HG03575 (cell line): ENCODE data around the gene NRP1.

Experiments
- ATAC-seq: cut with Tn5 transposase; IDR thresholded peaks from one replicate; pipeline ENCODE4 v1.9.1; 2021; ENCODE audit not compliant: unreplicated experiment, insufficient number of reproducible peaks, low FRiP score; ENCODE audit errors: extremely low read depth

Gene NRP1

DNA sequence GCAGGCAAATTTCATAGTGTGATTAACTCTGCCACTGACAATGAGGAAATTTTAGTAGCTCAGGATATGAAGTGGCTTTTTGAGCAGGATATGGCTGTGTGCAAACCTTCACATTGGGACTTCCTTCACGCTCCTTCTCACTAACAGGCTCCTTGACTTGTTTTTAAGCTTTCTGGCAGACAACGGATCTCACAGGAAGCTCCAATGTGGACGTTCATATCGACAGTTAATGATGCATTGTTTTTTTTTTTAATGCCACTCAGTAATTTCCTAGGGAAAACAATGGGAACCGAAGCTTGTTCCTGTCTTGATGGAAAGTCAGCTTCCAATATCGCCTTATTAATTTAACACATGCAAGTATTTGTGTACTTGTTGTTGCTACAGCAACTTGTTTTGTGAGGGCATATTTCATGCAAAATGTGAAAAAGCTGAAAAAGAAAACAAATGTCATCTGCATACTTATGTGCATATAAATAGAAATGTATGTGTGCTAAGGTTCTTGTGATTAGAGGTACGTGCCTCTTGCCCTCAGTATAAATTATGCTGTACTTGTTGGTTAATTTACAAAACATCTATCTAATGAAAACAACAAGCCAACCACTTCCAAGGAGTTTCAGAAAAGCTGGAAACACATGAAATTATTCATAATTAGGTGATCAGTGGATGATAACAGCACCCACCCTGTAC is 84.7 kb downstream of the NRP1 start:
- no peak for ATAC-seq

DNA sequence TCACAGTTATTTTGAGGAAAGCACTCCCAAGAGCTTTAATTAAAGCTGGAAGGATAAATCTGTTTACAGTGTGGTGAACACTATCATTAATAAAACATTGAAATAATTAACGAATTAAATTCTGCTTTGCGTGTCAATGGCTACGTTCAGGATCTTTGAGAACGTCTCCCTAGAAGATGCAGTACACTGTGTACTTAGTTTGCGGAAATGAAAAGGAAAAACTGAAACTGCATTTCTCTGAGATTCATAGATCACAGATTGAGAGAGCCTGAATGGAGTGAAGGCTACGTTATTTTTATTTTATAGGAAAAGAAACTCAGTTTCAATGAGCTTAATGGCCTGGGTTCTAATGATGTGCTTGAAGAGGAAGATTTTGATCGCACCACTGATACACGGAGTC is 85.3 kb downstream of the NRP1 start:
- no peak for ATAC-seq

DNA sequence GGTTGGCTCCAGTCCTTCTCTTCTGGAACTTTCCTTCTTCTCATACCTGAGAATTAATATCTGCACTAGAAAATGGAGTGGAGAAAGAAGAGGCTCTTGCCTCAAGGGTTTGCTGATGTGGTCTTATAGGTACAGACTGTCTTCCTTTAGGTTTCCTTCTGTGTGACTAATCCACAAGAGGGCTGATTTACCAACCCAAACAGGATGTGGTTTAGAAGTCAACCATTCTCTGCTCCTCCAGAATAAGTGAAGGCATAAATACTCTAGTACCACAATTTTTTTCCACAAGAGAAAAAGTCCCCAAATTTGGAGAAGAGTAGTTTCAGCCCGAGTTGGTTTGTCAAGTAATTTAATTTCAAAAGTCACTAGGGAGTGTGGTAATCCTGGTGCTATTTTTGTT is 85.8 kb downstream of the NRP1 start:
- no peak for ATAC-seq

DNA sequence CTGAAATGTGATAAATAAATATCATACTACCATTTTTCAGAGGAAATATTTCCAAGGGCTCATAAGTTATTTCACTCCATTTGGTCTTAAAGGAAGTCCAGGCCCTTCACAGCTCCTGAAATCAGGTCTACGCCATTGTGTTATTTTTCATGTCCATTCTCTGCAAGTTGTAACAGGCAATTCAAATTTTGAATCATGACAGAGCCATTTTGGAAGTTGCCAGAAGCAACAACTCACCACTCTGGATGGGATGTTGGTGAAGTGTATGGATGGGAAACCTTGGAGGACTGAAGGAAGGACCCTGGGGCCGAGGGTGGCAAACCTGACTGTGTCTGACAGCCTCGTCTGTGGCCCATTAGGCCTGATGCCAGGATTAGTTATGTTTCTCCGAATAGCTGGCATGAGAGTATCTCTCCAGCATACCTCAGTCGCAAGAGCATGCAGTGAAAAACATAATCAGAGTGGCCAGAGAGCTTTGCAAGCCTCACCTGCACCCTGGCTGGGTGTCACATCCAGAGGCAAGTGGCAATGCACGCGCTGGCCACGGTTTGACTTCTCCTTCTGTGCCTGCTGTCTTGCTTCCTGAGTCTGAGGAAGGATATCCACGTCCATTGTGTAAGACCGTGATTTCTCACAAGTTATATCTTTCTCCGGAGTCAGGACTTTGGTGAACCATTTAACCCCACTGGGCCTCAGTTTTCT is 87.1 kb downstream of the NRP1 start:
- no peak for ATAC-seq

DNA sequence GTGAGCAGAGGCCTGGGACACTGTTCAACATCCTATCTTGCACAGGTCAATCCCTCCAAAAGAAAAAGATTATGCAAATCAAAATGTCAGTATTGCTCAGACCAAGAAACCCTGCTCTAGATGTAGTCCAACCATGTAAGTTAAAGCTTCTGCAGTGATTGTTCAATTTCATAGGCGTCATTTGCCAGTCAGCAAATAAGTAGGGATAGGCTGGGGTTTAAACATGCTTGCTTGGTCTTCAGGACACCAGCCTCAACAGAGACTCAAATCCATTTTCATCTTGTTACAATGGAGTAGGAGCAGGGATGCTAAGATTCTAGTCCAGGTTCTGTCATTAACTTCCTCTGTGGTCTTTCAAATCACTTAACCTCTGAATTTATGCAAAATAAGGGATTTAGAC is 89.1 kb downstream of the NRP1 start:
- ATAC-seq = no peak

DNA sequence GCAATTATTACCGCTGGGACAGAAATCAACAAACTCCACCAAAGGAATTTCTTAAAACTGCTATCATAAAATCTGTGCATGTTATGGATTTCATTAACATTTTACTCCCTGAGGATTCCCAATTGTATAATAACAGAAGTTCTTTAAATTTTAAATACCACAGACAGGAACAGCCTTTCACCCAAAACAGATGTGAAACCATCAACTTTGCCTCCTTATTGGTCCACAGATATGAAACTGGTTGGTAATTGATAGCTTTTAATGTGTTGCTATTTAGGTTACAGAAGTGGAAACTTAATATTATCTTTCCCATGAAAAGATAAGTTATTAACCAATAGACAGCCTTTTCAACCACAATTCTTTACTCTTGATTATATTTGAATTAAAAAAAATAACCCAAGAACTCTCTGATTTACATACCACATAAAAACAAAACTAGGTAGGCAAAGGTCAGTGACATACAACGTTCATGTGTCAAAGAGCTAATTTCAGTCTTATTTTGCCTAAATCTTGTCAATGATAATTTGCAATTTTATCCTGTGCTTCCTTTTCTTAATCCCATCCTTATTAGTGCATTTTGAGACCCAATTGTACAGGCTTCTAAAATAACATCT is 90.0 kb downstream of the NRP1 start:
- ATAC-seq = no peak

DNA sequence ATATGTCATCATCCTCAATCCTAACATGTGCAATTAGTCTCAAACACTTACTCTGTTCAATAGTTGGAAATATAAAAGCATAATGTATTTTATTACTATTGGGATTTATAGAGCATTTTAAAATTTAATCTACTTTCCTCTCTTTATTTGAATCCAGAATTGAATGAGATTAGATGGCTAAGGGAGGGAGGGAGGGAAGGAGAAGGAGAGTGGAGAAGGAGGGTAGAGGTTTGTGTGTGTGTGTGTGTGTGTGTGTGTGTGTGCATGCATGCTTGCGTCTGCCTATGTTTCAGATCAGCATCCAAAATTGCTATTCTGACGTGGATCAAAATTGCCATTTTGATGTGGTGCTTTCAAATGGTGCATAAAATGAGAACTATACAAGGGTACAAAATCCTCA is 90.8 kb downstream of the NRP1 start:
- no peak for ATAC-seq

DNA sequence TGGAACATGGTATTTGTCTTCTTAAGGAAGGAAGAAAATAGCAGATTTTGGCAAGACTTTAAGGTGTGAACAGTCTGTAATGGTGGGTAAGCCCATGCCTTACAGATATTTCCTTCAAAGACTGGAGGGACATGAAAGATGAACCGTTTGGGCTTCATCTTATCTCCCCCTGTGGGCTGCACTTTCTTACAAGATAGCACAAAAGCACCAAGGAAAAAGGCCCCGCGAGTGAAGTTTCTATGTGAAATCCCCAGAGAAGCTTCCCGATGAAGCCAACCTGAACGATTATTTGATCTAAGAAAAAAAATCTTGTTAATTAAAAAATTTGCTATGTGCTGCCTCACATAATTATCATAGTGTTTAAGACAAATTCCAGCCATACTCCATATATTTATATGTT is 91.5 kb downstream of the NRP1 start:
- ATAC-seq = no peak

DNA sequence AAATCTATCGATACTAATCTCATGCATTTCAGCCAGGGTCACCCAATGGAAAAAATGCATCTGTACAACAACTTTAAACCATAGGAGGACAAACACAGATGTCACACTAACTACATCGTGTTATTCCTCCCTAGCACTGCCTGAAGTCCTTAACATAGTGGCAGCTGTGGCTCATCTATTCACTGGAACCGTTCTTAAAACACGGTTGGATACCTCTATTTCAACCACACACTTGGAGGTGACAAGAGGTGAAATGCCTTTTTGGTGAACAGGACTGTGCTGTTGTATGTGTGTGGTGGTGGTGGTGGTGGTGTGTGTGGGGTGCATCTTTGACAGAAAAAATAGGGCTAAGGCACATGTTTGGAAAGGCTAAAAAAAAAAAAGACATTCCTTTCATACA is 93.1 kb downstream of the NRP1 start:
- no peak for ATAC-seq

DNA sequence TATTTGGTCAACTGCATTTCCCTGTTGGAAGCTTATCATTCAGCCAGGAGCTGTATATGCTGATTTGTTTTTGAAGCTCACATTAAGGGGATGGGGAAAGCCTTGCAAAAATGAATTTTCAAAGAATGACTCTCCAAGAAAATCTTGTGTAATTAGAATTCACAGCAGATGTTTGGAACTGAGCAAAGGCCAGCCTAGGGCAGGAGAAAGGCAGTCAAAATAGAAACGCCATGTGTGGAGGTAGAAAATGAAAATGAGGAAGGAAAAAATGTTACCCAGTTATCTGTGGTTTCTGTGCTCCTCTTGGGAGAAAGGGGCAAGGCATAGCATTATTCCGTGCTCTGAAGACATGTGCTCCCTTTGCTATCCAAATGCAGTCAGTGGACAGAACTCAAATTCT is 93.5 kb downstream of the NRP1 start:
- ATAC-seq = no peak

DNA sequence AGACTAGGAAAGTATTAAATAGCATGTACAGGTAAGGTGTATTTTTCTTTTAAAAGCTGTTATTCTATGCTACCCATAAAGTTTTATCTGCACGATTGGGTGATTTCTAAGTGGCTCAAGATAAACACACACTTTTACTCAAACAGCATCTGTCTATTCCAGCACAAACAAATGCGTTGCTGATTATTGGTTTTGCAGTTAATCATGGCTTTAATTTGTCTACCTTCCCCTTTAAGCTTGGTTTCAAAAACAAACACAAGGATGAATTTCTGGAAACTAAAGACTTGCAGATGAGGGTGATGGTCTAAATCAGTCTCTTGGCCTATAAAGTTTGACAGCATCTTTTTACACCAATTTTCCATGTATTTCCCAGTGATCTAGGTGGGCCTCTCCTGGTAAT is 94.2 kb downstream of the NRP1 start:
- no peak for ATAC-seq

DNA sequence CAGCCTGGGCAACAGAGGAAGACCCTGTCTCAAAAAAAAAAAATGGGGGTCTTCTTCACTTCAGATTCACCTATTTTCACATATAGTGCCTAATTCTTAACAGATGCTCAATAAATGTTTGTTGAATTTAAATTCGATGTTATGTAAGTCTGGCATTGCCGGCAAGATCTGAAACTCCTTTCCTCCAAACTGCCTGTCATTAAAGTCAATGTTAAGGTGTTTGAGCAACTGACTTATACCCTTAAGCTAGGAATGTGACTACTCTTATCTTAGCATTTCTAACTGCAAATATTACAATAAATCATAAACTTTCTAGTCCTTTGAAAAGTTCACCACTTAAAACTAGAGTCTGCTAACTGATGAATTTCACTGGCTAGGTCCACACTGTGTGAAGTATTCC is 95.2 kb downstream of the NRP1 start:
- ATAC-seq = no peak

DNA sequence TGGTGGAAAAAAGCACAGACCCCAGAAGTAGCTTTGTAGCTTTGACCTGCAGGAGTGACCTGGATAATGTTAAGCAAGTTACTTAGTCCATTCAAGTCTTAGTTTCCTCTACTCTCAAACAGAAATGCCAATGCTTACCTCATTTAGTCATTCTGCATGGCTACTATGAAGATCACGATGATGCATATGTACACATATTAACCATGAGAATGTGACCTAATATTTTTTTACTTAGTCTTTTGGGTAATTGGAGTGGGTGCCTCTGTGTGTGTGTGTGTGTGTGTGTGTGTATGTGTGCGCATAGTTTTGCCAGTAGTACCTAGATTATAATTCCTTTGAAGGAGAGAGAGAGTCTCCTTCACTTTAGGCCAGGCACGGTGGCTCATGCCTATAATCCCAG is 95.8 kb downstream of the NRP1 start:
- no peak for ATAC-seq

DNA sequence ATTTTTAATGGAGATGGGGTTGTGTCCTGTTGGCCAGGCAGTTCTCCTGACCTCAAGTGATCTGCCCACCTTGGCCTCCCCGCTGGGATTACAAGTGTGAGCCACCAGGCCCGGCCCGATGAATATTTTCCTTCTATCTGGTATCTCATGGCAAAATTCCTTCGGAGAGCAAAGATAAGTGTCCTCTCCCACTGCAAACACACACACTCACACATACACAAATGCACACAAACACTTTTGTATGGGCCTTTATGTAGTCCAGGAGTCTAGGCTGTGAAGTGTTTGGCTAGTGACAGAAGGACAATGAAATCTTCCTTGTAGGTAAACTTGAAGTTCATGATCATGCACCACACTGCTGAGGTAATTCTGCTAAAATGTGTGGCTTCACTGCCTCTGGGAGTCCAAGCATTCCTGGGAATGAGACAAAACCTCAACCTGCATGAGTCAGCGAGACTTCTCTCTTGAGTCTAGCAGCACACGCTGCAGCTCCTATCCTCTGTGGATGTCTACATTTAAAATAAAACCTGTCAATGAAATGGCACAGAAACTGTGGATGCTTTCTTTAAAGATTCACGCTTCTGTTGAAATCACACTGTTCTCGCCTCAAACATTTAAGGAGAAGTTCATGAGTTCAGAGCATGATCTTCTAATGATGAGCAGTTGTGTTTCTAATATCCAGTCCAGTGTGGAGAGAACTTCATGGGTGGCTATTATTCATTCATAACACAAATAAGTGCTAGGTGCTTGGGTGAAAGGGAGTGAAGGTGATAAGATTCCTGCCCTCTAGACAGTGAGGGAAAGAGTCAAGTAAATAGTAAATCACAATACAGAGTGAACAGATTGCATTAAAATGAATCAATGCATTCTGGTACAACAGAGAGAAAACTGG is 96.5 kb downstream of the NRP1 start:
- no peak for ATAC-seq

DNA sequence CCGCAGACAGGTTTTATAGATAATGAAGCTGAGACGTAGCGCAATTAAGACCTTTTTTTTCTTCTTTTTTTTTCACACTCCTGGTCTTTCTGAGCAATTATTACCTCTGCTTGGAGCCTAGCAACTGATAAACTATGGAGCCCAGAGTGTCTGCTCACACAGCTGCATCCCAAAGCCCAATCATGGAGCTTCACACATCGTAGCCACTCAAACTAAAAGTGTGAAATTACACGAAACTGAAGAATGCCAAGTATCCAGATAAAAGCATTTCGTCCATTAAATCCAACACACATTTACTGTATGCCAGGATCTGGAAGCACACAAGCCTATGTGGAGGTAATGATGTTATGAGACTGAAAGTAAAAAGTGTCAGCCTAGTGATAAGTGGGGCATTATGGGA is 97.6 kb downstream of the NRP1 start:
- no peak for ATAC-seq

DNA sequence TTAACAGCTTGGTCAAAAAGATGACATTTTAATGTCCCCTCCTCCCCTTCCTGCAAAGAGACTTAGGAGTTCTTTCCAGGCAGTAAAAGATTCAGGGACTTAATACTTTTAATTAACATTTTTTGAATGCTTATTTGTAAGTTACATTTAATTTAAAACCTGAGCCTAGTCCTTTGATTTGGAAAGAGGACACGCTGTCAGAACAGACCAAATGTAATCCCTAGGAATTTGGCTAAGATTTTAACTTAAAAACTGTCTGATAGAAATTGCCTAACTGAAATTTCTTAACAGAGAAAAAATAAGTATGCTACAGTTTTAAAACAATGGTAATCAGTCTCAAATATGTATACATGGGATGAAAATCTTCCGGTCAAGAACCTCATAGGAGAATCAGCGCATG is 98.5 kb downstream of the NRP1 start:
- no peak for ATAC-seq

DNA sequence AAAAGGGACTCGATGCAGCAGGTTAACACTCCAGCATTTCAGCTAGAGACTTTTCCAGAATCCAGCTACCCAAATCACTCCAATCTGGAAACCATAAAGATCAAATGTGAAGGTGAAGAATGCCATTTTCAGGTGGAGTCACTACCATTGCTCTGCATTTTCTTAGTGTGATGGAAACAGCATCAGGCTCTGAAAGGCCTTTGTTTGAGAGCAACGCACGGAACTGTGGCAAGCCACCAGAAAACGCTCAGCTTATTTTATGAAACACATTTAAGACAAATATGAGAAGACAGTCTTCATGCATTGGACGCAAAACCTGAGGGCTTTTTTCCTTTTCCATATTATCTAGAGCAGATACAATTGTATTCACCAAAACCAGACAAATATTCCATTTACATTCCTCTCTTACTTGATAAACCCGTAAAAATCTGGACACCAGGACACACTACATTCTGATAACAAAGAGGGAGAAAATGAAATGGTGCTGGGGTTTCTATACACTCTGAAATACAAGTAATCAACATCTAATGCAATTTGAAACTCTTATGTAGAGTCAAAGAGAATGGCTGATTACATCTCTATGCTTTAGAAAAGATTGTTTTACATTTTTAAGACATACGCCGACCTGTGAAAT is 99.1 kb downstream of the NRP1 start:
- ATAC-seq = no peak

DNA sequence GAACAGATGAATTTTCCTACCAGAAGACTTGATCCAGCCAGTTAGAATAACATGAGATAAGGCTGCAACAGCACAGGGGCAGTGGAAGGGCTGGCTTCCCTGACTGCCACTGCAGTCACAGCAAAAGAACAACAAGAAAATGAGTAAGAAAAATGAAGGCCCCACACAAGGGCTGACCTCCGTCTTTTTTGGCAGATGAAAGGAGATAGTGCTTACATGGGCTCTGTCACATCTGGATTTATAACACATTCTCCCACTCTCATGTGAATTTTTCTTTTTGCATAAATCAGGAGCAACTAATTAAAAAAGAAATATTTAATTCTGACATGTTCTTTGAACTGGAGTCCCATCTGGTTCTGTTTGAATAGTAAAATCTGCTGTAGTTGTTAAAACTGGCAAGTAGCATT is 99.6 kb downstream of the NRP1 start:
- ATAC-seq = no peak

DNA sequence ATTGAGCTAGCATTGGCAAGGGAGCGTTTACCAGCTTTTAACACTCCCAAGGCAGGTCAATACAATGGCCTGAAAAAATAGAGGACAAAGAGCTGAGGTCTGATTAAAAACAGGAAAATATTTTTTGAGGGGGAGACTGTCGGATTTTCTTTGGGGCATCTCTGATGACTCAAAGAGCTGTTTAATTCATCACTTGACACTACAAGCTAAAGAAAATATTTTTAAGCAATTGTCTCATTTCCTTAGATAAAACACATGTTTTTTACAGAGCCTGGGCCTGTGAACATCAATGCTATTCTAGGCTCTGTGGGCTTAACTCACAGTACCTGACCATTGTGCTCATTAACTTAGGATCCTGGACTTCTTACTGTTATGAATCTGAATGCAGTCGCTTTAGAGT is 100.8 kb downstream of the NRP1 start:
- ATAC-seq = no peak
